SK-N-MC (cell line): Measurements from ENCODE around the gene RER1.

Experiments
- DNase-seq: peaks from one replicate; pipeline ENCODE4 v3.0.0-alpha.2; 2011; ENCODE audit warnings: low read depth, low spot score
- H3K27ac ChIP-seq: fragments of 200-600 bp; sonication (generic); 2 replicates; pipeline ENCODE4 v1.5.1; 2016; ENCODE audit warnings: mixed run types
- H3K36me3 ChIP-seq: fragments of 200-600 bp; sonication (generic); 2 replicates; pipeline ENCODE4 v1.6.1; 2017; ENCODE audit warnings: antibody characterized with exemption, low read length, mixed read lengths; ENCODE audit not compliant: insufficient read depth
- H3K4me3 ChIP-seq: fragments of 200-600 bp; sonication (generic); 2 replicates; pipeline ENCODE4 v1.5.1; 2016
- H3K9ac ChIP-seq: fragments of 200-600 bp; sonication (generic); 2 replicates; pipeline ENCODE4 v1.8.0; 2017; ENCODE audit warnings: mixed run types, mixed read lengths; ENCODE audit not compliant: insufficient read length
- H3K9me3 ChIP-seq: fragments of 200-600 bp; sonication (generic); 2 replicates; pipeline ENCODE4 v1.6.1; 2017; ENCODE audit warnings: low read depth, mild to moderate bottlenecking, antibody characterized with exemption, low read length, moderate library complexity, mixed read lengths
- EZH2 ChIP-seq: fragments of 200-600 bp; sonication (generic); IDR thresholded peaks from one replicate; pipeline ENCODE4 v1.6.1; 2017; ENCODE audit warnings: antibody characterized with exemption
- FOXP2 ChIP-seq: optimal IDR thresholded peaks from 2 replicates; pipeline ENCODE3; 2011; ENCODE audit warnings: mild to moderate bottlenecking, moderate library complexity; ENCODE audit not compliant: insufficient read depth; ENCODE audit errors: extremely low read length, control extremely low read depth
- POLR2AphosphoS5 ChIP-seq: IDR thresholded peaks from 2 replicates; pipeline ENCODE4 v1.6.1; 2012; ENCODE audit warnings: mild to moderate bottlenecking, low read depth, low read length, borderline replicate concordance

RER1 gene

GRCh38 chr1:2452932-2453315 is 61.3 kb downstream of the RER1 start:
- Histone ChIP-seq H3K36me3 (no peaks in the 10 kb centered on the region), H3K27ac (no peak overlapping the region), H3K4me3 (no peak overlapping the region), H3K9ac (no peak overlapping the region), H3K9me3 (no peaks in the 10 kb centered on the region)
- DNase-seq: no peak
- TF ChIP-seq EZH2 (no peak), FOXP2 (no peak), POLR2AphosphoS5 (no peak)

GRCh38 chr1:2454227-2454626 is 62.6 kb downstream of the RER1 start:
- no peak overlapping the region for H3K4me3 ChIP-seq
- H3K9ac ChIP-seq: no peak overlapping the region
- no peak overlapping the region for H3K27ac ChIP-seq
- DNase-seq: no peak
- H3K36me3 ChIP-seq: no peaks in the 10 kb centered on the region
- no peaks in the 10 kb centered on the region for H3K9me3 ChIP-seq
- TF ChIP-seq POLR2AphosphoS5 (no peak), FOXP2 (no peak), EZH2 (no peak)
